ENCODE measurements around the gene LCA5L.

LCA5L gene

GRCh38 chr21:39359382-39359781, 86.2 kb downstream of the LCA5L start:
- Histone ChIP-seq H3K4me1 (ENCODE audit: control extremely low read depth in 1 of 4, control insufficient read depth in 4 of 4, insufficient read depth in 4 of 4, low read length in 3 of 4) (peaks cover 10 to 24% (median 19%) of the 10 kb centered on the region in 4 experiments), H3K4me3 (ENCODE audit: control insufficient read depth in 1 of 7, extremely low read depth in 1 of 7, insufficient read depth in 4 of 7, low read depth in 2 of 7, low read length in 6 of 7) (no peak overlapping the region), H3K36me3 (ENCODE audit: control insufficient read depth in 4 of 4, insufficient read depth in 4 of 4, low read length in 3 of 4) (no peaks in the 10 kb centered on the region), H3K9me3 (ENCODE audit: control extremely low read depth in 1 of 5, control insufficient read depth in 4 of 5, insufficient read depth in 2 of 5, low read depth in 1 of 5, low read length in 4 of 5) (no peaks in the 10 kb centered on the region), H3K27me3 (replicated peaks in 2 of 5; ENCODE audit: control insufficient read depth in 4 of 5, insufficient read depth in 5 of 5, low read length in 4 of 5) (no peaks in the 10 kb centered on the region), H3K27ac (ENCODE audit: insufficient read depth in 1 of 2, low read depth in 1 of 2, low read length in 2 of 2, poor library complexity in 1 of 2, severe bottlenecking in 2 of 2) (no peak overlapping the region)
- no peak for DNase-seq
- WGBS (ENCODE audit: insufficient coverage), result 100% methylated on average over 2 of the region's 4 CpGs
- ChIA-PET CTCF (interaction anchor here (1.0 kb wide), 2 partner anchors 14 to 83 kb away, joined by 3 read pairs; no protein-coding TSS in a partner anchor), POLR2A (interaction anchor here (0.6 kb wide), 1 partner anchor 21 kb away, joined by 3 read pairs; a partner anchor contains a TSS)
